OCI-LY3 (cell line): ENCODE results near the gene ZAR1L.

Experiments used
- CTCF ChIP-seq: fragments of 200-600, 300-600 bp; sonication (generic); IDR thresholded peaks from 2 replicates; pipeline ENCODE4 v1.5.1; 2014; ENCODE audit warnings: antibody characterized with exemption, low read length, low read depth
- EZH2phosphoT487 ChIP-seq: fragments of 200-600 bp; shearing (Covaris generic); IDR thresholded peaks from 2 replicates; pipeline ENCODE4 v1.6.1; 2018; ENCODE audit warnings: antibody characterized with exemption, mixed run types, low read depth

DNA sequence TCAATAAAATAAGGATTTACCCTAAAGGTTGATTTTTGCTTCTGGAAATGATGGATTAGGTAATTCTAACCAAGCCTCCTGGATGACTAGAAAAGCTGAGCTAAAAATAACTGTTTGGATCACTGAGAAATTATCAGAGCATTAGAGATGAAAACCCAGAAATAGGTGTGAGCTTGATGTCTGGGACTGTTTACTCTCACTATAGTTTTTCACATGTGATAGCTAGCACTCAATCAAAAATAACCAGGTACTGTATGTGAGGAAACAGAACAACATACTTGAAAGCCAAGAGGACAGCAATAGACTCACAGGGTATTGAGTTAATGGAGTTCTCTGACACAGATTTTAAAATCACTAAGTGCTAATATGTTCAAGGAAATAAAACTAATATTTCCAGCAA lies 9.5 kb downstream of the ZAR1L start:
- TF ChIP-seq CTCF (no peak), EZH2phosphoT487 (no peak)
